ENCODE measurements around the gene FCN3. TPM values are rescaled to one million over a fixed set of nuclear protein-coding genes. Genes with fewer than 3 reads are reported as not detected.

The FCN3 gene
- total RNA-seq, 2 donors from 2014 or later = not detected

- no peak for DNase-seq (ENCODE audit: low spot score)
- peak in 1 of 2 donors; percentile 25 for ATAC-seq
- Mint-ChIP-seq H3K27me3 (peaks cover 0 to 4% of the 10 kb centered on the region in 2 donors), H3K9me3 (no peaks in the 10 kb centered on the region), H3K36me3 (no peaks in the 10 kb centered on the region), H3K4me1 (ENCODE audit: low read depth in 2 of 2) (peaks cover 0 to 4% of the 10 kb centered on the region in 2 donors), H3K27ac (no peak overlapping the region), H3K4me3 (no peak overlapping the region)
Observed at GRCh38 chr1:27380766-27381733, 6.4 kb upstream of the FCN3 start.

GRCh38 chr1:27380224-27380623 is 5.6 kb upstream of the FCN3 start:
- H3K4me3 Mint-ChIP-seq = no peak overlapping the region
- H3K27me3 Mint-ChIP-seq = peaks cover 0 to 7% of the 10 kb centered on the region in 2 donors
- H3K4me1 Mint-ChIP-seq (ENCODE audit: low read depth in 2 of 2) = peaks cover 0 to 4% of the 10 kb centered on the region in 2 donors
- H3K36me3 Mint-ChIP-seq = no peaks in the 10 kb centered on the region
- no peaks in the 10 kb centered on the region for H3K9me3 Mint-ChIP-seq
- no peak for ATAC-seq
- DNase-seq (ENCODE audit: low spot score) = no peak
- no peak overlapping the region for H3K27ac Mint-ChIP-seq

GRCh38 chr1:27379564-27380122 is 5.0 kb upstream of the FCN3 start:
- H3K27ac Mint-ChIP-seq = no peak overlapping the region
- peaks cover 0 to 4% of the 10 kb centered on the region in 2 donors for H3K4me1 Mint-ChIP-seq (ENCODE audit: low read depth in 2 of 2)
- DNase-seq (ENCODE audit: low spot score) (no peak), ATAC-seq (no peak)
- H3K9me3 Mint-ChIP-seq = no peaks in the 10 kb centered on the region
- H3K36me3 Mint-ChIP-seq = no peaks in the 10 kb centered on the region
- H3K4me3 Mint-ChIP-seq = no peak overlapping the region
- peaks cover 0 to 7% of the 10 kb centered on the region in 2 donors for H3K27me3 Mint-ChIP-seq

- ATAC-seq (no peak), DNase-seq (ENCODE audit: low spot score) (peak; percentile 50)
- Mint-ChIP-seq H3K9me3 (no peaks in the 10 kb centered on the region), H3K36me3 (no peaks in the 10 kb centered on the region), H3K4me1 (ENCODE audit: low read depth in 2 of 2) (no peaks in the 10 kb centered on the region), H3K27me3 (peaks cover 0 to 7% of the 10 kb centered on the region in 2 donors), H3K4me3 (no peak overlapping the region), H3K27ac (no peak overlapping the region)
Observed at GRCh38 chr1:27377760-27378495, 3.3 kb upstream of the FCN3 start.

GRCh38 chr1:27372808-27373690 is 1.6 kb downstream of the FCN3 start:
- H3K9me3 Mint-ChIP-seq = no peaks in the 10 kb centered on the region
- no peak overlapping the region for H3K27ac Mint-ChIP-seq
- no peak for ATAC-seq
- peaks cover 3 to 6% of the 10 kb centered on the region in 2 donors for H3K4me1 Mint-ChIP-seq (ENCODE audit: low read depth in 2 of 2)
- peaks cover 0 to 3% of the 10 kb centered on the region in 2 donors for H3K27me3 Mint-ChIP-seq
- H3K36me3 Mint-ChIP-seq = no peaks in the 10 kb centered on the region
- no peak overlapping the region for H3K4me3 Mint-ChIP-seq
- DNase-seq (ENCODE audit: low spot score) = peak; percentile 60

GRCh38 chr1:27372022-27372807 is 2.4 kb downstream of the FCN3 start:
- peaks cover 3 to 6% of the 10 kb centered on the region in 2 donors for H3K4me1 Mint-ChIP-seq (ENCODE audit: low read depth in 2 of 2)
- ATAC-seq (no peak), DNase-seq (ENCODE audit: low spot score) (peak; percentile 13)
- no peaks in the 10 kb centered on the region for H3K36me3 Mint-ChIP-seq
- H3K27ac Mint-ChIP-seq = no peak overlapping the region
- no peak overlapping the region for H3K4me3 Mint-ChIP-seq
- peaks cover 0 to 3% of the 10 kb centered on the region in 2 donors for H3K27me3 Mint-ChIP-seq
- no peaks in the 10 kb centered on the region for H3K9me3 Mint-ChIP-seq

GRCh38 chr1:27368869-27369582 is 5.6 kb downstream of the FCN3 start:
- Mint-ChIP-seq H3K27me3 (no peaks in the 10 kb centered on the region), H3K4me1 (ENCODE audit: low read depth in 2 of 2) (peaks cover 23 to 25% of the 10 kb centered on the region in 2 donors), H3K9me3 (no peaks in the 10 kb centered on the region), H3K36me3 (no peaks in the 10 kb centered on the region), H3K4me3 (no peak overlapping the region), H3K27ac (no peak overlapping the region)
- ATAC-seq = peak in 1 of 2 donors; percentile 34
- no peak for DNase-seq (ENCODE audit: low spot score)

- DNase-seq (ENCODE audit: low spot score) = no peak
- ATAC-seq = no peak
Observed at GRCh38 chr1:27367160-27367650, 7.4 kb downstream of the FCN3 start.

GRCh38 chr1:27366411-27367159 is 8.0 kb downstream of the FCN3 start, which contains the start of gene MAP3K6:
Gene MAP3K6 (minus strand): TSS chr1:27366961. CDS start chr1:27366597, 364 bp downstream.
- ATAC-seq (peak; percentile 63 to 74), DNase-seq (ENCODE audit: low spot score) (no peak)
- Mint-ChIP-seq H3K9me3 (no peaks in the 10 kb centered on the region), H3K27ac (peak within 1 kb of the TSS; percentile 77 to 81), H3K36me3 (no peaks in the 10 kb centered on the region), H3K27me3 (no peaks in the 10 kb centered on the region), H3K4me1 (ENCODE audit: low read depth in 2 of 2) (peaks cover 23 to 25% of the 10 kb centered on the region in 2 donors), H3K4me3 (peak within 1 kb of the TSS; percentile 90)

More at GRCh38 chr1:27367160-27367650, 7.4 kb downstream of the FCN3 start:
- no peaks in the 10 kb centered on the region for H3K9me3 Mint-ChIP-seq
- no peak overlapping the region for H3K27ac Mint-ChIP-seq
- no peaks in the 10 kb centered on the region for H3K36me3 Mint-ChIP-seq
- H3K4me3 Mint-ChIP-seq = peak overlapping the region; percentile 75
- H3K4me1 Mint-ChIP-seq (ENCODE audit: low read depth in 2 of 2) = peaks cover 23 to 25% of the 10 kb centered on the region in 2 donors
- no peaks in the 10 kb centered on the region for H3K27me3 Mint-ChIP-seq

- Mint-ChIP-seq H3K27ac (peak overlapping the region; percentile 77 to 81), H3K4me1 (ENCODE audit: low read depth in 2 of 2) (peaks cover 23 to 25% of the 10 kb centered on the region in 2 donors), H3K4me3 (peak overlapping the region; percentile 90), H3K27me3 (no peaks in the 10 kb centered on the region), H3K9me3 (no peaks in the 10 kb centered on the region), H3K36me3 (no peaks in the 10 kb centered on the region)
- peak; percentile 80 to 84 for ATAC-seq
- peak; percentile 89 for DNase-seq (ENCODE audit: low spot score)
Observed at GRCh38 chr1:27366113-27366410, 8.6 kb downstream of the FCN3 start.

GRCh38 chr1:27365372-27366112 is 9.1 kb downstream of the FCN3 start:
- peaks cover 23 to 26% of the 10 kb centered on the region in 2 donors for H3K4me1 Mint-ChIP-seq (ENCODE audit: low read depth in 2 of 2)

More at GRCh38 chr1:27365372-27366112, 9.1 kb downstream of the FCN3 start:
- peak overlapping the region; percentile 77 to 81 for H3K27ac Mint-ChIP-seq
- no peaks in the 10 kb centered on the region for H3K36me3 Mint-ChIP-seq
- H3K9me3 Mint-ChIP-seq = no peaks in the 10 kb centered on the region
- H3K27me3 Mint-ChIP-seq = no peaks in the 10 kb centered on the region
- peak; percentile 84 for DNase-seq (ENCODE audit: low spot score)
- peak; percentile 77 to 85 for ATAC-seq
- peak overlapping the region; percentile 90 for H3K4me3 Mint-ChIP-seq

Measured in natural killer cell treated with Interleukin-12 subunit alpha and Interleukin-12 subunit beta and Interleukin-15 and Interleukin-18, amount 100 ng/mL, for 72 hours (primary cell).